ENCODE data around the gene FOXN4. TPM values are rescaled to one million over a fixed set of nuclear protein-coding genes. Genes with fewer than 3 reads are reported as not detected.

FOXN4 gene
- total and polyA plus RNA-seq, 2 of the 13 experiments (the other 11 are each of a cell fraction or from before 2014, with no cell fraction given) = 0.11 TPM; not detected in 1

DNA sequence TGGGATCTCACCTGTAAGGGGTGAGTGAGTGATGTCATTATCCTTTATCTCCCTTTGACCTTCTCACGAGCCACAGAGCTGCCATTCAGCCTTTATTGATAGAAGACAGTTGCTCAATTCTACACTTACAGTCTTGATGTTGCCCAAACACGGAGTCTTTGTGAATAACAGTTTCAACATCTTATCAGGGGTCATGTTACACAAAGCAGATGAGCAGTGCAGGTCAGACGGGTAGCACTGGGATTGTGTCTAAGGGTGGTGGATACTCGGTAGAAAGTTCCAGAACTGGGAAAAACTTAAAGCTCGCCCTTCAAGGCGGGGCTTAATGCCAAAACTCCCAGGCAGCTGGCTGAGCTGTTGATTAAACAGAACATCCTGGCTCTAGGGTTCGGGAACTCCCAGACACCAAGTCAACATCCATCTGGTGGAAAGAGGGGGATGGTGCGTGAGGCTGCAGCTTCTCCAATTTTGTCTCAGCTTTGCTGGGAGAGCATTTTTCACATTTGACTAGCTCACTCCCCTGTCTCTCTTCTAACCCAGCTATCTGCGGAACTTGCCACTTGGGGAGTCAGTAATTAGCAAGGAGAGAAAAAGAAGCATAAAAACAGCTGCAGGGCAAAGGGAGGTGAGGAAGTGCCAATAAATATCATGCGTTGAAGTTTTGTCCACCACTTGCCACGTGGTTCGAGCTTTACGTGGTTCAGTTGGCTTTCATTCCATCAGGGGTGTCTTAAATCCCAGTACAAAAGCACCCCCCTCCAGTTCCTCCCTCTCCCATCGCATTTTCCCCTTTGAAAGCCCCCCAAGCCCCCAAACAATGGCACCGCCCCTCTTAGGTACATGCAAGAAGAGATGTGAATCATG is 31.0 kb downstream of the FOXN4 start (continued):
- TF ChIP-seq ZGPAT (CRISPR knock-in tag; IDR thresholded peaks at IDR 0.05) = peak; percentile 87
- TF ChIP-seq, protein P1, sequence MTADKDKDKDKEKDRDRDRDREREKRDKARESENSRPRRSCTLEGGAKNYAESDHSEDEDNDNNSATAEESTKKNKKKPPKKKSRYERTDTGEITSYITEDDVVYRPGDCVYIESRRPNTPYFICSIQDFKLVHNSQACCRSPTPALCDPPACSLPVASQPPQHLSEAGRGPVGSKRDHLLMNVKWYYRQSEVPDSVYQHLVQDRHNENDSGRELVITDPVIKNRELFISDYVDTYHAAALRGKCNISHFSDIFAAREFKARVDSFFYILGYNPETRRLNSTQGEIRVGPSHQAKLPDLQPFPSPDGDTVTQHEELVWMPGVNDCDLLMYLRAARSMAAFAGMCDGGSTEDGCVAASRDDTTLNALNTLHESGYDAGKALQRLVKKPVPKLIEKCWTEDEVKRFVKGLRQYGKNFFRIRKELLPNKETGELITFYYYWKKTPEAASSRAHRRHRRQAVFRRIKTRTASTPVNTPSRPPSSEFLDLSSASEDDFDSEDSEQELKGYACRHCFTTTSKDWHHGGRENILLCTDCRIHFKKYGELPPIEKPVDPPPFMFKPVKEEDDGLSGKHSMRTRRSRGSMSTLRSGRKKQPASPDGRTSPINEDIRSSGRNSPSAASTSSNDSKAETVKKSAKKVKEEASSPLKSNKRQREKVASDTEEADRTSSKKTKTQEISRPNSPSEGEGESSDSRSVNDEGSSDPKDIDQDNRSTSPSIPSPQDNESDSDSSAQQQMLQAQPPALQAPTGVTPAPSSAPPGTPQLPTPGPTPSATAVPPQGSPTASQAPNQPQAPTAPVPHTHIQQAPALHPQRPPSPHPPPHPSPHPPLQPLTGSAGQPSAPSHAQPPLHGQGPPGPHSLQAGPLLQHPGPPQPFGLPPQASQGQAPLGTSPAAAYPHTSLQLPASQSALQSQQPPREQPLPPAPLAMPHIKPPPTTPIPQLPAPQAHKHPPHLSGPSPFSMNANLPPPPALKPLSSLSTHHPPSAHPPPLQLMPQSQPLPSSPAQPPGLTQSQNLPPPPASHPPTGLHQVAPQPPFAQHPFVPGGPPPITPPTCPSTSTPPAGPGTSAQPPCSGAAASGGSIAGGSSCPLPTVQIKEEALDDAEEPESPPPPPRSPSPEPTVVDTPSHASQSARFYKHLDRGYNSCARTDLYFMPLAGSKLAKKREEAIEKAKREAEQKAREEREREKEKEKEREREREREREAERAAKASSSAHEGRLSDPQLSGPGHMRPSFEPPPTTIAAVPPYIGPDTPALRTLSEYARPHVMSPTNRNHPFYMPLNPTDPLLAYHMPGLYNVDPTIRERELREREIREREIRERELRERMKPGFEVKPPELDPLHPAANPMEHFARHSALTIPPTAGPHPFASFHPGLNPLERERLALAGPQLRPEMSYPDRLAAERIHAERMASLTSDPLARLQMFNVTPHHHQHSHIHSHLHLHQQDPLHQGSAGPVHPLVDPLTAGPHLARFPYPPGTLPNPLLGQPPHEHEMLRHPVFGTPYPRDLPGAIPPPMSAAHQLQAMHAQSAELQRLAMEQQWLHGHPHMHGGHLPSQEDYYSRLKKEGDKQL (CRISPR knock-in tag; IDR thresholded peaks at IDR 0.05; ENCODE audit: low read depth) = peak; percentile 71; the same call in 1 of the 2 replicates
- TF ChIP-seq, protein P2, sequence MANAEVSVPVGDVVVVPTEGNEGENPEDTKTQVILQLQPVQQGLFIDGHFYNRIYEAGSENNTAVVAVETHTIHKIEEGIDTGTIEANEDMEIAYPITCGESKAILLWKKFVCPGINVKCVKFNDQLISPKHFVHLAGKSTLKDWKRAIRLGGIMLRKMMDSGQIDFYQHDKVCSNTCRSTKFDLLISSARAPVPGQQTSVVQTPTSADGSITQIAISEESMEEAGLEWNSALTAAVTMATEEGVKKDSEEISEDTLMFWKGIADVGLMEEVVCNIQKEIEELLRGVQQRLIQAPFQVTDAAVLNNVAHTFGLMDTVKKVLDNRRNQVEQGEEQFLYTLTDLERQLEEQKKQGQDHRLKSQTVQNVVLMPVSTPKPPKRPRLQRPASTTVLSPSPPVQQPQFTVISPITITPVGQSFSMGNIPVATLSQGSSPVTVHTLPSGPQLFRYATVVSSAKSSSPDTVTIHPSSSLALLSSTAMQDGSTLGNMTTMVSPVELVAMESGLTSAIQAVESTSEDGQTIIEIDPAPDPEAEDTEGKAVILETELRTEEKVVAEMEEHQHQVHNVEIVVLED (CRISPR knock-in tag; IDR thresholded peaks at IDR 0.05; ENCODE audit: borderline replicate concordance) = no peak
- TF ChIP-seq, protein P3, sequence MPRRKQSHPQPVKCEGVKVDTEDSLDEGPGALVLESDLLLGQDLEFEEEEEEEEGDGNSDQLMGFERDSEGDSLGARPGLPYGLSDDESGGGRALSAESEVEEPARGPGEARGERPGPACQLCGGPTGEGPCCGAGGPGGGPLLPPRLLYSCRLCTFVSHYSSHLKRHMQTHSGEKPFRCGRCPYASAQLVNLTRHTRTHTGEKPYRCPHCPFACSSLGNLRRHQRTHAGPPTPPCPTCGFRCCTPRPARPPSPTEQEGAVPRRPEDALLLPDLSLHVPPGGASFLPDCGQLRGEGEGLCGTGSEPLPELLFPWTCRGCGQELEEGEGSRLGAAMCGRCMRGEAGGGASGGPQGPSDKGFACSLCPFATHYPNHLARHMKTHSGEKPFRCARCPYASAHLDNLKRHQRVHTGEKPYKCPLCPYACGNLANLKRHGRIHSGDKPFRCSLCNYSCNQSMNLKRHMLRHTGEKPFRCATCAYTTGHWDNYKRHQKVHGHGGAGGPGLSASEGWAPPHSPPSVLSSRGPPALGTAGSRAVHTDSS (CRISPR knock-in tag; conservative IDR thresholded peaks at IDR 0.05) = no peak
- no peak for TF ChIP-seq CBX1 (IDR thresholded peaks at IDR 0.05; ENCODE audit: low read depth)
- TF ChIP-seq ZNF713 (CRISPR knock-in tag; IDR thresholded peaks at IDR 0.05) = no peak
- TF ChIP-seq, protein P4, sequence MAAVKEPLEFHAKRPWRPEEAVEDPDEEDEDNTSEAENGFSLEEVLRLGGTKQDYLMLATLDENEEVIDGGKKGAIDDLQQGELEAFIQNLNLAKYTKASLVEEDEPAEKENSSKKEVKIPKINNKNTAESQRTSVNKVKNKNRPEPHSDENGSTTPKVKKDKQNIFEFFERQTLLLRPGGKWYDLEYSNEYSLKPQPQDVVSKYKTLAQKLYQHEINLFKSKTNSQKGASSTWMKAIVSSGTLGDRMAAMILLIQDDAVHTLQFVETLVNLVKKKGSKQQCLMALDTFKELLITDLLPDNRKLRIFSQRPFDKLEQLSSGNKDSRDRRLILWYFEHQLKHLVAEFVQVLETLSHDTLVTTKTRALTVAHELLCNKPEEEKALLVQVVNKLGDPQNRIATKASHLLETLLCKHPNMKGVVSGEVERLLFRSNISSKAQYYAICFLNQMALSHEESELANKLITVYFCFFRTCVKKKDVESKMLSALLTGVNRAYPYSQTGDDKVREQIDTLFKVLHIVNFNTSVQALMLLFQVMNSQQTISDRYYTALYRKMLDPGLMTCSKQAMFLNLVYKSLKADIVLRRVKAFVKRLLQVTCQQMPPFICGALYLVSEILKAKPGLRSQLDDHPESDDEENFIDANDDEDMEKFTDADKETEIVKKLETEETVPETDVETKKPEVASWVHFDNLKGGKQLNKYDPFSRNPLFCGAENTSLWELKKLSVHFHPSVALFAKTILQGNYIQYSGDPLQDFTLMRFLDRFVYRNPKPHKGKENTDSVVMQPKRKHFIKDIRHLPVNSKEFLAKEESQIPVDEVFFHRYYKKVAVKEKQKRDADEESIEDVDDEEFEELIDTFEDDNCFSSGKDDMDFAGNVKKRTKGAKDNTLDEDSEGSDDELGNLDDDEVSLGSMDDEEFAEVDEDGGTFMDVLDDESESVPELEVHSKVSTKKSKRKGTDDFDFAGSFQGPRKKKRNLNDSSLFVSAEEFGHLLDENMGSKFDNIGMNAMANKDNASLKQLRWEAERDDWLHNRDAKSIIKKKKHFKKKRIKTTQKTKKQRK (IDR thresholded peaks at IDR 0.05; ENCODE audit: low read length) = no peak
- no peak for TF ChIP-seq RBAK (CRISPR knock-in tag; IDR thresholded peaks at IDR 0.05)
- peak; percentile 50 for TF ChIP-seq ASH2L (IDR thresholded peaks at IDR 0.05; ENCODE audit: insufficient read length, low read depth, low read length)
